HepG2 (cell line): ENCODE measurements around the gene ERBB4. TPM values are rescaled to one million over a fixed set of nuclear protein-coding genes. Genes with fewer than 3 reads are reported as not detected.

Experiments used
- ATAC-seq: fragments of 200-7000 bp; cut with Tn5 transposase; 3 replicates; pipeline ENCODE4 v1.9.1; 2020; ENCODE audit warnings: mild to moderate bottlenecking, moderate library complexity
- BruUV-seq: library from RNA; stranded (reverse); fragments of 400-500 nt; replicated peaks from 2 replicates; lab custom pipeline; 2021; lab: Mats Ljungman, UMichigan
- CTCF ChIA-PET: fragments of 300-600 bp; formaldehyde crosslinking; extraction: SDS; loops from one replicate; lab custom pipeline; 2021; ENCODE audit warnings: low total read pairs, inconsistent platforms, low intra/inter-chr PET ratio; lab: Yijun Ruan, JAX
- POLR2A ChIA-PET: fragments of 350-600 bp; sonication (Branson Sonifier 250); formaldehyde crosslinking; loops from one replicate; lab custom pipeline; 2020; ENCODE audit warnings: antibody characterized with exemption, inconsistent platforms; lab: Yijun Ruan, JAX
- DNase-seq: peaks from one replicate; pipeline ENCODE4 v3.0.0-alpha.2; 2015; ENCODE audit warnings: low spot score
- FAIRE-seq: peaks from 3 replicates; lab custom pipeline; 2011; peaks lifted over from hg19 to GRCh38; lab: Jason Lieb, UNC
- H2AFZ ChIP-seq: one replicate; pipeline ENCODE4 v1.6.1; 2011; ENCODE audit warnings: low read length, inconsistent platforms
- H3K27ac ChIP-seq: fragments of 300-600 bp; 3 replicates; pipeline ENCODE4 v1.8.0; 2011; ENCODE audit warnings: mixed run types, mild to moderate bottlenecking, mixed read lengths, low read length, inconsistent platforms; ENCODE audit not compliant: insufficient read depth; ENCODE audit errors: extremely low read length
- H3K27me3 ChIP-seq, 2 experiments: fragments of 200-600 bp in 1 of 2; 2 replicates in 1 of 2; 3 replicates in 1 of 2; pipeline versions ENCODE4 v1.6.0 to v1.8.0; 2011; ENCODE audit warnings: low read length in 2 of 2, mild to moderate bottlenecking in 2 of 2, moderate library complexity in 2 of 2, inconsistent platforms in 1 of 2; ENCODE audit not compliant: insufficient read depth in 2 of 2, control insufficient read depth in 1 of 2
- H3K36me3 ChIP-seq, 2 experiments: fragments of 200-600 bp in 1 of 2; replicated peaks in 1 of 2; 2 replicates in 1 of 2; 3 replicates in 1 of 2; pipeline versions ENCODE4 v1.5.1 to v1.8.0; 2011; ENCODE audit warnings: low read length in 2 of 2, inconsistent platforms in 1 of 2; ENCODE audit not compliant: insufficient read depth in 2 of 2, control insufficient read depth in 1 of 2
- H3K4me1 ChIP-seq: 2 replicates; pipeline ENCODE4 v1.5.1; 2012; ENCODE audit warnings: low read length, inconsistent platforms; ENCODE audit not compliant: insufficient read depth
- H3K4me2 ChIP-seq: 2 replicates; pipeline ENCODE4 v1.6.0; 2011; ENCODE audit warnings: low read depth, low read length, inconsistent platforms
- H3K4me3 ChIP-seq, 3 experiments: fragments of 200-600 bp in 1 of 3; sonication (generic), shearing (Covaris generic) in 1 of 3; replicated peaks in 1 of 3; 2 replicates each; pipeline ENCODE4 v1.5.1; 2011 to 2016; ENCODE audit warnings: low read length in 3 of 3, inconsistent platforms in 2 of 3, low read depth in 2 of 3, mild to moderate bottlenecking in 2 of 3, control low read depth in 1 of 3, mixed read lengths in 1 of 3; ENCODE audit not compliant: insufficient read depth in 1 of 3
- H3K79me2 ChIP-seq: one replicate; pipeline ENCODE4 v1.6.1; 2011; ENCODE audit warnings: low read length, inconsistent platforms; ENCODE audit not compliant: insufficient read depth
- H3K9ac ChIP-seq: 2 replicates; pipeline ENCODE4 v1.6.0; 2011; ENCODE audit warnings: mild to moderate bottlenecking, low read depth, low read length, inconsistent platforms; ENCODE audit not compliant: insufficient read depth
- H3K9me3 ChIP-seq: 2 replicates; pipeline ENCODE4 v1.5.1; 2012; ENCODE audit warnings: mild to moderate bottlenecking, low read length
- H4K20me1 ChIP-seq: 2 replicates; pipeline ENCODE4 v1.6.0; 2011; ENCODE audit warnings: inconsistent platforms, mild to moderate bottlenecking, low read length, moderate library complexity; ENCODE audit not compliant: insufficient read depth
- CAMTA2 ChIP-seq: sonication (generic); formaldehyde crosslinking; IDR thresholded peaks from 2 replicates; pipeline ENCODE4 v1.4.0; 2020; ENCODE audit warnings: mild to moderate bottlenecking, missing genetic modification reagents, borderline replicate concordance
- GTF2F1 ChIP-seq: fragments of 150-350 bp; IDR thresholded peaks from 2 replicates; pipeline ENCODE4 v1.6.1; 2014; ENCODE audit warnings: low read length
- KLF16 ChIP-seq, 2 experiments: sonication (generic) in 1 of 2; formaldehyde crosslinking in 1 of 2; IDR thresholded peaks; 2 replicates each; pipeline versions ENCODE4 v1.6.1 to v1.8.0; 2016 to 2023; ENCODE audit warnings: missing genetic modification reagents in 2 of 2, missing compliant biosample characterization in 1 of 2
- NCOA5 ChIP-seq: sonication (generic); formaldehyde crosslinking; IDR thresholded peaks from 2 replicates; pipeline ENCODE4 v1.4.0; 2020; ENCODE audit warnings: missing genetic modification reagents
- NFIB ChIP-seq: sonication (generic); formaldehyde crosslinking; IDR thresholded peaks from 2 replicates; pipeline ENCODE4 v1.9.0; 2021; ENCODE audit warnings: missing genetic modification reagents, mild to moderate bottlenecking, borderline replicate concordance
- SUZ12 ChIP-seq: fragments of 150-350 bp; IDR thresholded peaks from 2 replicates; pipeline ENCODE4 v1.6.1; 2014; ENCODE audit warnings: low read depth, low read length
- YY1 ChIP-seq: IDR thresholded peaks from 2 replicates; pipeline ENCODE4 v1.6.1; 2011; ENCODE audit warnings: low read length, low read depth, moderate library complexity, mild to moderate bottlenecking; ENCODE audit not compliant: insufficient read depth, insufficient replicate concordance
- ZBTB3 ChIP-seq: sonication (generic); formaldehyde crosslinking; IDR thresholded peaks from 2 replicates; pipeline ENCODE4 v1.4.0; 2020; ENCODE audit warnings: low read depth, mild to moderate bottlenecking, moderate library complexity, missing genetic modification reagents, borderline replicate concordance
- ZNF318 ChIP-seq: sonication (generic); formaldehyde crosslinking; IDR thresholded peaks from 2 replicates; pipeline ENCODE4 v1.4.0; 2020; ENCODE audit warnings: mild to moderate bottlenecking, missing genetic modification reagents
- ZNF331 ChIP-seq: sonication (generic); formaldehyde crosslinking; IDR thresholded peaks from 2 replicates; pipeline ENCODE4 v1.4.0; 2020; ENCODE audit warnings: missing genetic modification reagents
- ZNF598 ChIP-seq: sonication (generic); formaldehyde crosslinking; IDR thresholded peaks from 2 replicates; pipeline ENCODE4 v1.5.1; 2020; ENCODE audit warnings: mild to moderate bottlenecking, missing genetic modification reagents, borderline replicate concordance
- ZNF7 ChIP-seq: IDR thresholded peaks from 2 replicates; pipeline ENCODE4 v1.6.1; 2016; ENCODE audit warnings: missing biosample characterization, missing genetic modification reagents
- WGBS: methylation state at CpG from one replicate; pipeline ENCODE4 v1.1.6; 2017; ENCODE audit warnings: low lambda C conversion rate; 5-methylcytosine and 5-hydroxymethylcytosine counted together
- in situ Hi-C: cut with HindIII; loops from 2 replicates; pipeline ENCODE4 v1.10.0; 2017; ENCODE audit warnings: low pct_unique_long_range_greater_than_20kb; ENCODE audit not compliant: extremely low pct_ligation_motif_present
- intact Hi-C: fragments of 100-400 bp; cut with micrococcal nuclease; formaldehyde crosslinking; loops from one replicate; pipeline ENCODE4 v1.10.0; 2022; ENCODE audit not compliant: unreplicated experiment
- polyA plus RNA-seq, 8 experiments: library from polyadenylated mRNA; depleted of rRNA in 3 of 8; stranded (reverse) in 7 of 8; unstranded in 1 of 8; fragments of >200 nt; fragmentation: Illumina TruSeq in 4 of 8; extraction: Trizol in 4 of 8; gene quantifications; 2 replicates each; pipeline versions ENCODE4 v1.2.1 to v1.2.3, GENCODE V29; 2011 to 2016; ENCODE audit warnings: low read depth in 4 of 8, missing spikeins in 1 of 8, mixed read lengths in 1 of 8; ENCODE audit not compliant: insufficient read depth in 1 of 8
- total RNA-seq, 5 experiments: library from RNA; depleted of rRNA; stranded (reverse); fragments of >200 nt; fragmentation: Illumina TruSeq; extraction: Trizol; gene quantifications; 2 replicates each; pipeline ENCODE4 v1.2.3, GENCODE V29; 2016; ENCODE audit warnings: low read depth in 1 of 5

ERBB4 gene
- total and polyA plus RNA-seq, 2 of the 13 experiments (the other 11 are each of a cell fraction or from before 2014, with no cell fraction given) = not detected

- H3K36me3 ChIP-seq = no peaks in the 10 kb centered on the region
- no peak overlapping the region for H3K4me3 ChIP-seq
- H3K79me2 ChIP-seq = no peaks in the 10 kb centered on the region
- FAIRE-seq (no peak), DNase-seq (no peak), ATAC-seq (no peak)
- no peak overlapping the region for H3K4me2 ChIP-seq
- BruUV-seq = no TSS peak
- POLR2A ChIA-PET = no interaction called here
- CTCF ChIA-PET = no interaction called here
- intact Hi-C loops (no loop called here), in situ Hi-C loops (no loop called here)
- no peaks in the 10 kb centered on the region for H3K27me3 ChIP-seq
- no peak overlapping the region for H3K9ac ChIP-seq
- 0% methylated on average over 3 of the region's 3 CpGs for WGBS
- no peak overlapping the region for H3K27ac ChIP-seq
- no peak for TF ChIP-seq SUZ12
- TF ChIP-seq ZBTB3 (CRISPR knock-in tag) = no peak
- TF ChIP-seq KLF16 (CRISPR knock-in tag; IDR thresholded peaks at IDR 0.05) = no peak
- TF ChIP-seq ZNF598 (CRISPR knock-in tag) = no peak
- TF ChIP-seq NFIB = no peak
- no peak for TF ChIP-seq CAMTA2 (CRISPR knock-in tag)
- no peaks in the 10 kb centered on the region for H3K9me3 ChIP-seq
- H4K20me1 ChIP-seq = no peaks in the 10 kb centered on the region
- no peaks in the 10 kb centered on the region for H3K4me1 ChIP-seq
- no peak overlapping the region for H2AFZ ChIP-seq
Measured at GRCh38 chr2:211837206-211837605, 701.4 kb downstream of the ERBB4 start.

GRCh38 chr2:211836409-211836808, 702.2 kb downstream of the ERBB4 start:
- Histone ChIP-seq H3K4me1 (no peaks in the 10 kb centered on the region), H3K27me3 (no peaks in the 10 kb centered on the region), H4K20me1 (no peaks in the 10 kb centered on the region), H2AFZ (no peak overlapping the region), H3K9ac (no peak overlapping the region), H3K79me2 (no peaks in the 10 kb centered on the region), H3K4me2 (no peak overlapping the region), H3K4me3 (no peak overlapping the region), H3K9me3 (no peaks in the 10 kb centered on the region), H3K36me3 (no peaks in the 10 kb centered on the region), H3K27ac (no peak overlapping the region)
- in situ Hi-C loops = no loop called here
- POLR2A ChIA-PET = no interaction called here
- WGBS = under 1% methylated on average over 3 of the region's 3 CpGs
- BruUV-seq = no TSS peak
- intact Hi-C loops = no loop called here
- FAIRE-seq (no peak), ATAC-seq (no peak), DNase-seq (no peak)
- CTCF ChIA-PET = no interaction called here
- TF ChIP-seq ZNF7 (CRISPR knock-in tag) (no peak), NCOA5 (CRISPR knock-in tag) (no peak), YY1 (no peak), GTF2F1 (no peak), ZNF318 (CRISPR knock-in tag) (no peak), ZNF331 (CRISPR knock-in tag) (no peak)
